HG03175 (cell line): ENCODE results near the gene BATF.

Source experiments
- ATAC-seq: cut with Tn5 transposase; IDR thresholded peaks from one replicate; pipeline ENCODE4 v1.9.1; 2021; ENCODE audit warnings: mild to moderate bottlenecking, moderate library complexity; ENCODE audit not compliant: unreplicated experiment

BATF gene

DNA sequence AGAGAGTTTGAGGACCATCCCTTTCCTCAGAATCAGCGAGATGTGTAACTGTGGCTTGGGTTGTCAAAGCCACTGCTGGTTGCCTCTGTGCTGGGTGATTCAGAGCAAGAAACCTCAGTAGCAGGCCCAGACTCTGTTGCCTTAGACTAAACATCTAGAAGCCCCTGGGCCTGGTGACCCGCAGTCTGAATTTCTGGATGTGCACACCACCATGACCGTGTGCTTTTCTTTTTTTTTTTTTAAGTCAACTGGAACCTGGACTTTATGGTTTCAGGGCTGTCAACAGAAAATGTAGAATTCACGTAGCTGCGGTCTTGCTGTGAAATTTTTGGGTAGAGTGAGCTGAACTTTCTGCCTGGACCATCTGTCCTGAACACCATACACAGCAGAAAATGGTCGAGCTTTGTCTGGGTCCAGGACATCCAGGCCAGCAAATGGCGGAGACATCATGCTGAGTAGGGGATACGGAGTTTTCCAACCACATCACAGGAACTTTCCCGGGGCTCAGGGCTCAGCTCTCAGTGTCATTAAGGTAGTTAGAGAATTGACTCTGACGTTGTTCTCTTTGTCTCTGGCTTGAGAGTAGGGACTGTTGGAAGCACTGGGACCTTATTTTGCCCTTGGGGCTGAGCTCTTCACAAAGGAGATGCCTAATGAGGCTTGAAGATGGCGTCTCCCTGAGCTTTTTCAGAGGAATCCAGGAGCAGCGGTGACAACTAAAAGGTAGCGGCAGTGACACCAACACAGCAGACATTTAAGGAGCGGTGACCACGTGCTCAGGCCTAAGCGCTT, 23.0 kb upstream of the BATF start:
- ATAC-seq: peak; percentile 63

DNA sequence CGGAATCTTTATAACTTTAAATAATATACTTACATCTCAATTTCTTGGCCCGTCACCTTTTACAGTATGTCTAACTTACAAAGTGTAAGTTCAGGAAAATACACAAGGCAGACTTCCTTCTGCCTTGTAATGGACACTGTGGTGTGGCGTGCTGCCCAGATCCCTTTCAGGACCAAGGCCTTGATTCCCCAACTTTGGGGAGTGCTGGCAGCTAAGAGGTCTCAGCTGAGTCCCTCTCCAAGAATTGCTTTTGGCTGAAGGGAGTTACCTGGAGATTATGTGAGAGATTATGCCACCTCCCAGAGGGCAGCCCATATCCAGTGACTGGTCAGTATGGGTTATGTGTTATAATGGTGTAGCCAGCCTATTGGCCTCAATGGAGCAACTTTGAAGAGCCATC, 21.2 kb upstream of the BATF start:
- no peak for ATAC-seq

GRCh38 chr14:75504411-75504810, 17.9 kb upstream of the BATF start:
- ATAC-seq: no peak

- no peak for ATAC-seq
These were observed 15.3 kb upstream of the BATF start for GRCh38 chr14:75506930-75507329.

DNA sequence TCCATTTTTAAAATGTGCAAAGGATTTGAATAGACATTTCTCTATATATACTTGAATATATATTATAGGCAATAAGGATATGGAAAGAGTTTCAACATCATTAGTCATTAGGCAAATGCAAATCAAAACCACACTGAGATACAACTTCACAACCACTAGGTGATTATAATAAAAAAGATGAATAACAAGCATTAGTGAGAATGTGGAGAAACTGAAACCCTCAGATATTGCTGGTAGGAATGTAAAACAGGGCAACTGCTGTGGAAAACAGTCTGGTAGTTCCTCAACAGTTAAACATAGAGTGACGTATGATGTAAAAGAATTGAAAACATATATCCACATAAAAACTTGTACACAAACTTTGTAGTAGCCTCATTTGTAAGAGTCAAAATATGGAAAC, 11.7 kb upstream of the BATF start:
- ATAC-seq: no peak

DNA sequence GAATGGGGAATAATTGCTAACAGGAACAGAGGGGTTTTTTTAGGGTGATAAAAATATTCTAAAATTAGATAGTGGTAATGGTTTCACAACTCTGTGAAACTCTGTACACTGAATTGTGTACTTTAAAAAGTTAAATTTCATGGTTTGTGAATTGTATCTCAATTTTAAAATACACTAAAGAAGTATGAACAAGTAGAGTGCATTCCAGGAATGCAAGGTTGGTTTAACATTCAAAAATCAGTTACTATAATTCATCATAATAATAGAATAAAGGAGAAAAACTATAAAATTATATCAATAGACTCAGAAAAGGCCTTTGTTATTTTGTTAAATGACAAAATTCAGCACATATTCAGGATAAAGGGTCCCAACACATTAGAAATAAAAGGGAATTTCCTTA, 11.1 kb upstream of the BATF start:
- no peak for ATAC-seq

GRCh38 chr14:75513911-75514672, 8.2 kb upstream of the BATF start:
- peak; percentile 22 for ATAC-seq

GRCh38 chr14:75514673-75515628, 7.3 kb upstream of the BATF start:
- ATAC-seq: peak; percentile 46

DNA sequence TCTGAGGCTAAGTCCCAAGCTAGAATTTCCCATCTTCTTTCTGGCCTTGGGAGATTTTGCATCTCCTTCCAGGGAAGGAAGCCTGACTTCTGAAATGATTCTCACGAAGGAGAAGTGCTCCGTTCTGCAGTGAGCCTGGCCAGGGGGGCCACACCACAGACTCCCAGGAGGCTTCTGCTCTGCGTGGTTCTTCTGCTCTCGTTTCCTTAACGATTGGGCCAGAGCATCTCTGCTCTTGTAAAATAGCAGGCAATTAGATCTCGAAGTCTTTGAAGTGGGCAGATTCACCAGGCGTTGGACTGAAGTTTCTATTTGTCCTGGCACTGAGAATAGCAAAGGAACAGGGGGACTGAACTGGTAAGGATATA, 6.7 kb upstream of the BATF start:
- peak; percentile 63 for ATAC-seq

DNA sequence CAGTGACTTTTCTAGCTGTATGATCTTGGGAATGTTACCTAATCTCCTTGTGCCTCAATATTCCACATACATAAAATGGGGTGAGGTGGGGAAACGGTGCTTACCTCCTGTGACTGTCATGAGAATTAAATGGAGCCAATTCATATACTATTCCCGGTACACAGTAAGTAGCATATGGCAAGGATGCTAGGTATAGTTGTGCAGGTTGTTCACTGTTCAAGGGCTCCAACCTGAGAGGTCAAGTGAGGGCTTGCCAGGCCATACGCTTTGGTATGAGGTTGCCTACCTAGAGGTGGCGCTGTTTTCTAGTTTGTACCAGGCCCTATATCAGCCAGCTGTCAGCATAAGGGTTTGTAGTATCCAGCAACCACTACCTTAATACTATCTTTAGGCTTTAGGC, 3.6 kb upstream of the BATF start:
- ATAC-seq: no peak

DNA sequence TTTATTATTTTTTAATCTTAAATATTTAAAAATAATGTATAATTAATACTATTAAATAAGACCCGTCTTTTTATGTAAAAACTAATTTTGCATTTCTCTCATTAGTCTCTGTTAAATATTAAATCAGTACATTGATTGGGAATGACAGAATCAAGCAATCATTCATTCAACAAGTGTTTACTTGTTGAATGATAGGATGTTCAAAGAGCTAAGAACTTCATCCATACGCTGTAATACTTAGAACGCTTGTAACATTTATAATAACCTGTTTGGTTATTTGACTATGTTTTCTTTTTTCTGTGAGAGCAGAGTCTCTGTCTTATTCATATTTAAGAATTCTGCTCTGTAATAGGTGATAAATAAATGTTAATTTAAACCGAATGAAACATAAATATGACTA, 2.9 kb upstream of the BATF start:
- no peak for ATAC-seq

- ATAC-seq: no peak
These were observed 2.2 kb upstream of the BATF start for GRCh38 chr14:75519826-75520728.

- ATAC-seq: no peak
These were observed 1.4 kb upstream of the BATF start for GRCh38 chr14:75520852-75521251.

DNA sequence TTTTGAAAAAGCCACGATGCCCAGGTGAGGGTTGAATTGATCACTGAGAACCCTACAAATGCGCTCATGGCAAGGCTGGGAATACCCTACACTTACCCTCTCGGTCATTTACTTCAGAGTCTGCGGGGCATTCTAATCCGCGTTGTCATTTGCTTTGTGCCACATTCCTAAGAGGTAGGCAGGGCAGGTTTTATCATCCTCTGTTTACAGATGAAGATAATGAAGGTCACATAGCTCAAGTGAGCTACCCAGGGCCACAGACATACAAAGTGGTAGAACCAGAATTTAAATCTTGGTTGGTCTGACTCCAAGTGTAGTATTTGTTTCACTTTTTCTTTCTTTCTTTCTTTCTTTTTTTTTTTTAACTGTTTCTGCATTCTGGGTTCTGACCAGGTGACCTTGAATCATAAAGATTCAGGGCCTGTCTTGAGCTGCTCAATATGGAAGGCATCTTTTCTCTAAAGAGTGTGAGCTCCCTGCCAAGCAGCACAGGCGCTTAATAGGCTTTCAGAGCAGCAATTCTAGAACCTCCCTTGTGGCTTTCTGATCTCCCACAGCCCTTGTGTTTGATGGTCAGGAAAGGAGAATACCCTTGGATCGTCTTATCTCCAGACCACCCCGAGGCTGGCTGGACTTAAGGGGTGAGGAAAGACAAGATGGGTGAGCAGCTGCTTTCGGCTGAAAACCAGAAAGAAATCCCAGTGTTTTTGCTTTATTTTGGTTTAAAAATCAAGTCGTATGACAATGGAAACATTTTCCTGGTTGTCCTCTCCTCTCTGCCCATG, 662 bp upstream of the BATF start:
- peak; percentile 24 for ATAC-seq

DNA sequence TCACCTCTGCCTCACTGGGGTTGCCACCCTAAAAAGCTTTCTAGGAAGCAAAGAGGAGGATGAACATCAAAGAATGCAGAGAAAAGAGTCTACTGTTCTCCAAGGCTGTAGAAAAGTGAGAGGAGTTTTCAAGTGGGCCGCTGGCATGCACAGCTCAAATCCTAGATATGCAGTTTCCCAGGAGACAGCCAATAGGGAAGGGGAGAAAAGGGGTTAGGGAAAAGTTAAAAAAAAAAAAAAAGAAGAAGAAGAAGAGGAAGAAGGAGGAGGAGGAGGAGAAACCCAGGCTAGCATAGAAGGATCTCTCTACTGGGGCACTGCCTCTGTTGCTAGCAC, 682 bp downstream of the BATF start:
- ATAC-seq: no peak

- no peak for ATAC-seq
These were observed 1.5 kb downstream of the BATF start for GRCh38 chr14:75523771-75524171.

- no peak for ATAC-seq
These were observed 3.7 kb downstream of the BATF start for GRCh38 chr14:75525969-75526368.

GRCh38 chr14:75527449-75528163, 5.3 kb downstream of the BATF start:
- ATAC-seq: no peak

DNA sequence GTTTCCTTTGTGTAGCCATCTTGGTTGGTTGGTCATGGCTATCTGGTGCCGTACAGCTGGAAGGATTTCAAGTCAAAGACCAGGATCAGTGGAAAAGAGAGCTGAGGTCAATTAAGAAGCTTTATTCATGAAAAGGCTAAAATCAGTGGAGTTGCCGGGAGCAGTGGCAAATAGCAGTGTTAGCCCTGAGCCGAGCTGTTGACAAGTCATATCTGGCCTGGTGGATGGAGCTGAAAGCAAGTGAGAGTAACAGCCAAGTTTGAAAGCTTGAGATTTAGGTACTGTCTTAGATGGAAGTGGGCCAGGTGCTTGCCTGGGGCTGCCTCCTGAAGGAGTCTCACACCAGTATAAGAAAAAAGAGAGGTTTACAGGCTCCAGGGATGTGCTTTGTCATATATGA, 9.0 kb downstream of the BATF start:
- no peak for ATAC-seq
